SJSA1 (cell line): Measurements from ENCODE around the gene GPR176. TPM values are rescaled to one million over a fixed set of nuclear protein-coding genes. Genes with fewer than 3 reads are reported as not detected.

Source experiments
- DNase-seq, 2 experiments: peaks; one replicate each; pipeline ENCODE4 v3.0.0-alpha.2; 2015 to 2020; ENCODE audit warnings: low spot score in 2 of 2, low read depth in 1 of 2
- H3K27ac ChIP-seq: fragments of 250-450 bp; sonication (Bioruptor Pico); 2 replicates; pipeline ENCODE4 v1.5.1; 2020; ENCODE audit warnings: mild to moderate bottlenecking, moderate library complexity
- H3K27me3 ChIP-seq: fragments of 250-450 bp; sonication (Bioruptor Pico); replicated peaks from 2 replicates; pipeline ENCODE4 v1.5.1; 2020; ENCODE audit warnings: mild to moderate bottlenecking, moderate library complexity
- H3K36me3 ChIP-seq: fragments of 250-450 bp; sonication (Bioruptor Pico); 2 replicates; pipeline ENCODE4 v1.5.1; 2020; ENCODE audit warnings: mild to moderate bottlenecking
- H3K4me1 ChIP-seq: fragments of 250-450 bp; sonication (Bioruptor Pico); replicated peaks from 2 replicates; pipeline ENCODE4 v1.6.1; 2021; ENCODE audit warnings: mild to moderate bottlenecking
- H3K4me3 ChIP-seq: fragments of 250-450 bp; sonication (Bioruptor Pico); 2 replicates; pipeline ENCODE4 v1.5.1; 2020; ENCODE audit warnings: mild to moderate bottlenecking
- H3K9me3 ChIP-seq: fragments of 250-450 bp; sonication (Bioruptor Pico); replicated peaks from 2 replicates; pipeline ENCODE4 v1.5.1; 2020; ENCODE audit warnings: mild to moderate bottlenecking
- total RNA-seq: library from RNA; depleted of rRNA; stranded (reverse); fragments of >200 nt; shearing (Covaris generic); gene quantifications from 2 replicates; pipeline ENCODE4 v1.2.3, GENCODE V29; 2014; rRNA removed

Gene GPR176
- total RNA-seq: 69.5 and 117 TPM in 2 replicates

- Histone ChIP-seq H3K4me3 (peak within 1 kb of the TSS; percentile 76), H3K36me3 (peaks cover 27% of the 10 kb centered on the region), H3K27ac (peak within 1 kb of the TSS; percentile 95), H3K4me1 (peaks cover 18% of the 10 kb centered on the region), H3K27me3 (no peaks in the 10 kb centered on the region), H3K9me3 (0 out of 2 replicates have a peak, but pooled peaks cover 1% of the 10 kb centered on the region)
- peak; percentile 93 to 95 for DNase-seq
These were observed at the start of gene GPR176 for GRCh38 chr15:39919748-39920509. Gene GPR176, minus strand, starts transcription at chr15:39920266. Its CDS starts 240 bp downstream, at chr15:39920026.

GRCh38 chr15:39969002-39969394 is 48.9 kb upstream of the GPR176 start:
- no peaks in the 10 kb centered on the region for H3K27me3 ChIP-seq
- no peak overlapping the region for H3K27ac ChIP-seq
- no peaks in the 10 kb centered on the region for H3K9me3 ChIP-seq
- H3K4me3 ChIP-seq: no peak overlapping the region
- no peak for DNase-seq
- H3K4me1 ChIP-seq: no peaks in the 10 kb centered on the region
- H3K36me3 ChIP-seq: peaks cover 79% of the 10 kb centered on the region

GRCh38 chr15:39968273-39969001 is 48.4 kb upstream of the GPR176 start:
- no peaks in the 10 kb centered on the region for H3K9me3 ChIP-seq
- peaks cover 78% of the 10 kb centered on the region for H3K36me3 ChIP-seq

GRCh38 chr15:39966521-39966920 is 46.5 kb upstream of the GPR176 start:
- Histone ChIP-seq H3K36me3 (peaks cover 84% of the 10 kb centered on the region), H3K9me3 (no peaks in the 10 kb centered on the region), H3K4me1 (no peaks in the 10 kb centered on the region), H3K4me3 (no peak overlapping the region), H3K27ac (no peak overlapping the region), H3K27me3 (no peaks in the 10 kb centered on the region)
- no peak for DNase-seq

More at GRCh38 chr15:39968273-39969001, 48.4 kb upstream of the GPR176 start:
- Histone ChIP-seq H3K27ac (no peak overlapping the region), H3K4me1 (no peaks in the 10 kb centered on the region), H3K4me3 (no peak overlapping the region), H3K27me3 (no peaks in the 10 kb centered on the region)
- no peak for DNase-seq

- Histone ChIP-seq H3K9me3 (no peaks in the 10 kb centered on the region), H3K27ac (no peak overlapping the region), H3K27me3 (no peaks in the 10 kb centered on the region), H3K4me1 (peaks cover 9% of the 10 kb centered on the region), H3K36me3 (peaks cover 73% of the 10 kb centered on the region), H3K4me3 (no peak overlapping the region)
- DNase-seq: no peak
These were observed 43.7 kb upstream of the GPR176 start for GRCh38 chr15:39963786-39964185.

- no peaks in the 10 kb centered on the region for H3K27me3 ChIP-seq
- H3K4me3 ChIP-seq: no peak overlapping the region
- no peak overlapping the region for H3K27ac ChIP-seq
- H3K36me3 ChIP-seq: peaks cover 76% of the 10 kb centered on the region
- H3K4me1 ChIP-seq: peaks cover 10% of the 10 kb centered on the region
- no peaks in the 10 kb centered on the region for H3K9me3 ChIP-seq
- no peak for DNase-seq
These were observed 41.0 kb upstream of the GPR176 start for GRCh38 chr15:39961051-39961450.

GRCh38 chr15:39960411-39960810 is 40.3 kb upstream of the GPR176 start:
- H3K27ac ChIP-seq: no peak overlapping the region
- no peaks in the 10 kb centered on the region for H3K9me3 ChIP-seq
- H3K4me3 ChIP-seq: no peak overlapping the region
- no peaks in the 10 kb centered on the region for H3K27me3 ChIP-seq
- no peak for DNase-seq
- peaks cover 10% of the 10 kb centered on the region for H3K4me1 ChIP-seq
- peaks cover 75% of the 10 kb centered on the region for H3K36me3 ChIP-seq

GRCh38 chr15:39959411-39959810 is 39.3 kb upstream of the GPR176 start:
- Histone ChIP-seq H3K9me3 (no peaks in the 10 kb centered on the region), H3K36me3 (peaks cover 76% of the 10 kb centered on the region), H3K4me1 (peaks cover 10% of the 10 kb centered on the region), H3K4me3 (no peak overlapping the region), H3K27ac (no peak overlapping the region), H3K27me3 (no peaks in the 10 kb centered on the region)
- peak in 1 of 2 experiments; percentile 40 for DNase-seq

- no peak overlapping the region for H3K27ac ChIP-seq
- no peaks in the 10 kb centered on the region for H3K27me3 ChIP-seq
- H3K9me3 ChIP-seq: no peaks in the 10 kb centered on the region
- no peak for DNase-seq
- H3K36me3 ChIP-seq: peaks cover 79% of the 10 kb centered on the region
- H3K4me3 ChIP-seq: no peak overlapping the region
- peaks cover 10% of the 10 kb centered on the region for H3K4me1 ChIP-seq
These were observed 37.4 kb upstream of the GPR176 start for GRCh38 chr15:39957481-39957880.

- H3K27me3 ChIP-seq: no peaks in the 10 kb centered on the region
- no peaks in the 10 kb centered on the region for H3K9me3 ChIP-seq
- no peaks in the 10 kb centered on the region; the same call in 1 of the 2 replicates for H3K4me1 ChIP-seq
- H3K4me3 ChIP-seq: no peak overlapping the region
- DNase-seq: no peak
- no peak overlapping the region for H3K27ac ChIP-seq
- peaks cover 96% of the 10 kb centered on the region for H3K36me3 ChIP-seq
These were observed 33.5 kb upstream of the GPR176 start for GRCh38 chr15:39953521-39953920.

- Histone ChIP-seq H3K27ac (no peak overlapping the region), H3K4me3 (no peak overlapping the region), H3K27me3 (no peaks in the 10 kb centered on the region), H3K9me3 (no peaks in the 10 kb centered on the region), H3K36me3 (peaks cover 96% of the 10 kb centered on the region), H3K4me1 (no peaks in the 10 kb centered on the region)
- no peak for DNase-seq
These were observed 31.5 kb upstream of the GPR176 start for GRCh38 chr15:39951561-39951960.

GRCh38 chr15:39948817-39949216 is 28.8 kb upstream of the GPR176 start:
- Histone ChIP-seq H3K4me1 (no peaks in the 10 kb centered on the region), H3K36me3 (peaks cover 95% of the 10 kb centered on the region), H3K4me3 (no peak overlapping the region), H3K9me3 (no peaks in the 10 kb centered on the region), H3K27ac (no peak overlapping the region), H3K27me3 (no peaks in the 10 kb centered on the region)
- no peak for DNase-seq

GRCh38 chr15:39947401-39948197 is 27.5 kb upstream of the GPR176 start:
- no peak overlapping the region for H3K27ac ChIP-seq
- H3K27me3 ChIP-seq: no peaks in the 10 kb centered on the region
- DNase-seq: no peak
- no peaks in the 10 kb centered on the region for H3K4me1 ChIP-seq
- no peaks in the 10 kb centered on the region for H3K9me3 ChIP-seq
- peaks cover 93% of the 10 kb centered on the region for H3K36me3 ChIP-seq
- H3K4me3 ChIP-seq: no peak overlapping the region
